ENCODE results near the gene SLC35E1.

The SLC35E1 gene

DNA sequence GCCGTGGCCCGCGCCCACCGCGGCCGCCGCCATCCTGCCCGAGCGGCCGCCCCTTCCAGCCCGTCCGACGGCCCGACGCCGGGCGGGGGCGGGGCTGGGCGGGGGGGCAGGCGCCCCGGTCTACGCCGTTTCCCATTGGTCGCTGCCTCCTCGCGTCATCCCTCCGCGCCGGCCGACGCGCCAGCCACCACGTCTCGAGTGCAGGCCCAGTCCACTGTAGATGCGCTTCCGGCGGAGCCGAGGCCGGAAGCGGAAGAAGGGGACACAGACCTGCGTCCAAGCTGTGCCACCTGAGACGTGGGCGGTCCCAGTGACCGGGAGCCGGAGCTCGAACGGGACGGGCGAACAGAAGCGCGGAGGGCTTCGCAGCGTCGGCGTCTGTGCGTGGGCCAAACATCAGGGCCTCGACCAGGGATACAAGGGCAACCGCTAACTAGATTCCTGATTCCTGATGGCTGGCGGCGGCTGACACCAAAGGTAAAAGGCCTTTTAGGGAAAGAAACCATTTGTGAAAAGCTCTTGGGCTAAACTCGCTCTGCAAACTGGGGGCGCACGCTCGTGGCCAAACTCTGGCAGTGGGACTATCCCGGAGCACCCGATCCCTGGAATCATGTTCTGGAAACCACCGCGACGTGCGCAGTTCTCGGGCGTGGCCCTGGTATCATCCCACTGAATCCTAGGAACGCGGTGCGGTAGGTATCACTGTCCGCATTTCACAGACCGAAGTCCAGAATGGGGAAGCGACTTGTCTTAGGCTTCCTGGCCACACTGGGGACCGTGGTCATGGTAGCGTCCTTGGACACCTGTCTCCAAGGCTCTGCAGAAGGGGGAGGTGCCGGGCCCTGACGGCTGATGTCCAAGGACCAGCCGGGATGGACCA is at the start of gene SLC35E1:
SLC35E1 (minus strand) TSS at position 84 of the 880 bp plus-strand sequence; CDS start at position 33, 51 bp downstream.
- peak; percentile 78 to 85 for DNase-seq (ENCODE audit: low read depth in 2 of 2)

DNA sequence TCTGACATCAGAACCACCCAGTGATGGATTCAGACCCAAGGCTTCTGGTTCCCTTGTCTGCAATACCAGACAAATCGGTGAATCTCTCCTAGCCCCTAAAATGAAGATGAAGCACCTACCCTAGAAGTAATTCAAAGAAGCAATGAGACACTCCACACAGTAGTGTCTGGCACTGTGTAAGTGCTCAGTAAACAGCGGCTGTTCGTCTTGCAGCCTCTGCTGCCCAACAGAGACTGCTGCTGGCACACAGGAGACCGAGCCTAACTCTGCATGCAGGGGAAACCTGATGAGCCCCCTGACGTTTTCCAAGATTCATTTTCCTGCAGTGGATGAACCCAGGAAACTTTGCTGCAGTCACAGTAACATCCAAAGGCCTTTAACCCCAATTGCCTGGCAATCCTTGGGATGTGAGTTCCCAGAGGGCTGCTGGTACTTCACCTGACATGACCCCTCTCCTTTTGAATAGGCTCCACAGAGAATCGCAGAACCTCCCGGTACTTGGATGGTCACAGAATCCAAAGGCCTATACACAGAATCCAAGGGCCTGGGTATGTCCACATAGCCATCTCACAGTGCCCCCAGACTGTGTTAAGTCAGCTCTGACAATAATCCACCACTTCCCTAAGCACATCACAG is 49.1 kb upstream of the SLC35E1 start:
- DNase-seq (ENCODE audit: low read depth in 2 of 2), result no peak

GRCh38 chr19:16620584-16620983 is 48.4 kb upstream of the SLC35E1 start:
- DNase-seq (ENCODE audit: low read depth in 2 of 2), result no peak

- DNase-seq (ENCODE audit: low read depth in 2 of 2), result no peak
Measured at GRCh38 chr19:16620018-16620417, 47.8 kb upstream of the SLC35E1 start.

DNA sequence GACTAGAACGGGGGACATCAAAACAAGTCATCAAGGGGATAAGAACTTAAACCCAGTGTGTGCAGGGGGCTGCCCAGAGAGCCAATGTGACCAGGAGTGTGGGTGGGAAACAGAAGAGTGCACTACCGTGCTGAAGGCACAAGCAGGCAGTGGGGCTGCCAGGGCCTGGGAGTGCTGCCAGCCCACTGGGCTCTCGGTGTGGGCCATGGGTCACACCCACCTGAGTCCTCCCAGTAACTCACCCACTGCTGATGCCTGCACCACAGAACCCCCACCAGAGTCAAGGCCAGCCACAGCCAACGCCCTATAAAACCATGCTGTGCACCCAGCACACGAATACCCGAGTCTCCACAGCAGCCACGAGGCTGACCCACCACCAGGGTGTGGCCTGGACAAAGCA is 47.2 kb upstream of the SLC35E1 start:
- DNase-seq (ENCODE audit: low read depth in 2 of 2), result no peak

GRCh38 chr19:16618248-16618647 is 46.0 kb upstream of the SLC35E1 start:
- DNase-seq (ENCODE audit: low read depth in 2 of 2), result no peak

DNA sequence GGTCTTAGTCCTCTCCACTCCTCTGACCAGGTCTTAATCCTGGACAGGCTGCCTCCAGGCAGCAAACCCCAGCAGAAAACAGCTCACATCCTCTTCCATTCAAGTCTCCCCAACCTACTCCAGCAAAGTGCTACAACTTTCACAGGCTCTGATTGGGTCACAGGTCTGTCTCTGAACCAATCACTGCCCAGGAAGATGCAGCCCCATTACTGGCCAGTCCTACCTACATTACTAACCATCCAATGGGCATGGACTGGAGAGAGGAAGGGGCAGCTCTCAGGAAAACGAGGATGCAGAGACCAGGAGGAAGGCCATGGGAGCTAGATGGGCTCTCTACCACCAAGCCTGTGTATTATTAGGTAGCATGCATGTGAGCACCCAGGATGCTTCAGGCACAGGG is 43.6 kb upstream of the SLC35E1 start:
- DNase-seq (ENCODE audit: low read depth in 2 of 2), result no peak

DNA sequence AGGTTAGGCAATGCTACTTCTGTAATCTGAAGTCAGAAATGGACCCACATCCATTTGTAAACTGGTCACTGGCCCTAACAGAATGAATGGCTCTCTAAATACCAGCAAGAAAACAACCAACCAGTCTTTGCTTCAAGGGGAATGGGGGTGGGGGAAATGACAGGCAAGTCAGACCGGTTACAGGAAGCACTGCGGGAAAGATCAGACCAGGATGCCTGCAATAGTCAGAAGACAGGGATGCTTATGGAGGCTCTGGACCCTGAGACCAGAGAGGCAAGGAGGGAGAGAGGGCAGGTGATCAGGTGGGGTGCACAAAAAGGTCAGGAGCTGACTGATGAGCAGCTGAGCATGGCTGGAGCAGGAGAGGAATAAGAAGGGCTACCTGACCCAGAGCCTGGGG is 42.7 kb upstream of the SLC35E1 start:
- DNase-seq (ENCODE audit: low read depth in 2 of 2), result no peak

DNA sequence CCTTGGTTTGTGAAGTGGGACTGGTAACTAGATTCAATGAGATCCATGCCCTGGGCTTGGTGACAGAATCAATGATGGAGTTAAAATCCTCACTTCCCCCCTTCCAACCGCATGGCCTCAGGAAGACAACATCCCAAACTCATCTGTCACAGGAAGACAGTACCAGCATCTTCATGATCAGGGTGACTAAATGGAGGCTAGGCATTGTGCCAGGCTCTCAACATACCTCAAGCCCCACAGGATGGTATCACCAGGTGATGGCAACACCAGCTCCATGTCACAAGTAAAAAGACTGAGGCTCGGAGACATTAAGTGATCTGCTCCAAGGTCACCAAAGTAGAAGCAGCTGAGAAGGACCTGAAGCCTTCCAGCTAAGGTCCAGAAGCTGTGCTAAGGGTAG is 41.6 kb upstream of the SLC35E1 start:
- no peak for DNase-seq (ENCODE audit: low read depth in 2 of 2)

- no peak for DNase-seq (ENCODE audit: low read depth in 2 of 2)
Measured at GRCh38 chr19:16612636-16613035, 40.4 kb upstream of the SLC35E1 start.

GRCh38 chr19:16611121-16611520 is 38.9 kb upstream of the SLC35E1 start:
- no peak for DNase-seq (ENCODE audit: low read depth in 2 of 2)

DNA sequence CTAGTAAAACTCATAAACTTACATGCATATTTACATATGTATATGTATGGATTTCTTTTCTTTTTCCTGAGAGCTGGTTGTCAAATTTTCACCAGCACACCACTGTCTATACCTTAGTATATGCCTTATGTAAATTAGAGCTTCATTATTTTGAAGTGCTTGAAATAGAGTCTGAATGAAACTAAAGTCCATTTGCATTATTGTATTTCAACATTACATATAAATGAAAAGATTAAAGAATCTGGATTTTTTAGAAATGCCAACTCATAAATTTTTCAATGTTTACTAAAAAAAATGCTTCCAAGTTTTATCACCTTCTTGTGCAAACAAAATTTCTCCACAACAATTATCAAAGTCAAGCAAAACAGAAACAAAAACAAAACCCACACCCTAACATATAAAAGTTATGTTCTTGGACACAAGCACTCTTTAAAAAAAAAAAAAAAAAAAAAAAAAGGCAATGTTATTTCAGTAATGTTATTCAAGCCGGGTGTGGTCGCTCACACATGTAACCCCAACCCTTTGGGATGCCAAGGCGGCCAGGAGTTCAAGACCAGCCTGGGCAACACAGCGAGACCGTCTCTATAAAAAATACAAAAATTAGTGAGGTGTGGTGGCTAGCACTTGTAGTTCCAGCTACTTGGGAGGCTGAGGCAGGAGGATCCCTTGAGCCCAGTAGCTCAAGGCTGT is 37.4 kb upstream of the SLC35E1 start:
- DNase-seq (ENCODE audit: low read depth in 2 of 2), result no peak

DNA sequence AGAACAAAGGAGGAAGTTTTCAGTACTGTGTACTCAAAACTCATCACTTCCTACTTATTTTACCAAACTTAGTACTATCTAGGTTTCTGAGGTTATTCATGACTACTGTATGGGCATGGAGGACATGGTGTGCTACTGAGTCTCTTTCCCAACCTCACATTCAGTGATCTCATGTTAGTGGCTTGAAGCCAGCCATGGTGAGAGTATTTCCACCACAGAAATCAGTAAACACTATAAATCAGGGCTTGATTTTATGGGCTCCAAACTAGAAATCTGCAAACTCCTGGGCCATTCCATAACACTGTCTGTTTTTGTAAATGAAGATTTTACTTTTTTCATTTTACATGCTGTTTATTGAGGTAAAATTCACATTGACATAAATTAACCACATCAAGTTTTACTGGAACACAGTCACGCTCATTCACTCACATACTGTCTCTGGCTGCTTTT is 36.1 kb upstream of the SLC35E1 start:
- DNase-seq (ENCODE audit: low read depth in 2 of 2), result no peak

DNA sequence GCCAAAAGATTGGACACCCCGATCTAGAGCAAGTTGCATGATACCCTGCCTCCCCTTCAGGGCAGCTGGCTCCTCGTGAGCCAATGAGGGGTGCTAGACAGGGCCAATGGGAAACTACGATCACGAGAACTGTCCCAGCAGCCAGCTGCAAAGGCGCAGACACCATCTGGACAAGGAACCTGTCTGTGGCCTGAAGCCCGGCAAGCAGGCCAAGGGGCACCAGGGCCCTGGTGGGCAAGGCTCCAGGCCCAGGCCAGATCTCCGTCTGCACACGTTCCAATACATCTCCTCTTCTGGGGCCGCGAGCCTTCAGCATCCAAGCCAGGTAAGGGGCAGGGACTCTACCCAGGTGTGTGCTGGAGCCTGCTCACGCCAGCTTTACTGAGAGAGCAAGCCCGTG is 35.6 kb upstream of the SLC35E1 start:
- no peak for DNase-seq (ENCODE audit: low read depth in 2 of 2)

GRCh38 chr19:16605553-16605994 is 33.4 kb upstream of the SLC35E1 start:
- DNase-seq (ENCODE audit: low read depth in 2 of 2), result no peak

DNA sequence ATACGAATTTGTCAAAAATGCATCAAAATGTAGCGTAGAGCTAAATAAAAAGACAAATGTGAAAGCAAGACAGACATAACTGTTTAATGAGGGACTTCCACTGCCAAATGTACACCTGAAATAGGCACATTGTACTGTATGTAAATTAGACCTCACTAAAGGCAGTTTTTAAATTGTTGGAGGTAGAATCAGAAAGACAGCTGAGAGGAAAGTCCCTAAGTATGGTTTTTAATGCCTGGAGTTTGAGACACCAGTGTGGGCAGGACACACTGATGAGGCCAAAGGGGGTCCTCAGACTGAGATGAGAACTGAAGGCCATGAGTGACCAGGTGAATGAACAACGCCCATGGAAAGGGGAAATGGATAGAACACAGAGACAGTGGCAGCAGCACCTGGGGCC is 32.9 kb upstream of the SLC35E1 start:
- DNase-seq (ENCODE audit: low read depth in 2 of 2), result no peak

DNA sequence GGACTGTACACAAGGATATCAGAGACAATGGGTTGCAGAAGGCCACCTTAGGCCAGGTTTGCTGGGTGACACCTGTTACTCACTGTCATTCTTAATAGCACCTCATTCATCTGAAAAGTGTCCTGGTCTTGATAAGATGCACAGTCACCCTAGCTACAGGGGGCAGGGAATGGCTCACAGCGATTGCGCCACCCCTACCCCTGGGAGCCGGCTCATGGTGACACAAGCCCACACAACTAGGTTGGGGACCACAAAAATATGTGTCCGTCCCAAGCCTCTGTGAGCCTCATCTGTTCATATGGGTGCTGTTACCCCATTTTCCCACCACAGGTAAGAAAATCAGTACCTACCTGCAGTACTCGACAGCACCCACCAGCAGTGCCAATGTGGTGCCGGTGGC is 32.4 kb upstream of the SLC35E1 start:
- no peak for DNase-seq (ENCODE audit: low read depth in 2 of 2)

DNA sequence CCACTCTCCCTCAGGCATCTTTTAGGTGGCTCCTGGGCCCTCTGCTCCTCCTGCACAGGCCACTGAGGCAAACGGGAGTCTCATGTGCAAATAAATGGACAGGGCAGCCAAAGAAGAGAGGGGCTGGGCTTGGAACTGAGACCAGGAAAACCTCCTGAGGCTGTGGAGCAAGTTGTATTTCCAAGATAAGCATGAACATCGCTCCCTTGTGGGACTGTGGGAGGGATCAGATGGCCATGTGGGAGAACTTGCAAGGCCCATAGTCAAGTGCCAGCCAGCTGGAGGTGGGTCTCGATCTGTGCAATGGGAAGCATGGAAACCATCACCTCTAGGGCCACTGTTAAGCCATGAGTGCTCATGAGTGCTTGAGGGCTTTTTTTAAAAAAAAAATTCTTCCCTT is 30.9 kb upstream of the SLC35E1 start:
- no peak for DNase-seq (ENCODE audit: low read depth in 2 of 2)

GRCh38 chr19:16601378-16602052 is 29.3 kb upstream of the SLC35E1 start:
- no peak for DNase-seq (ENCODE audit: low read depth in 2 of 2)

DNA sequence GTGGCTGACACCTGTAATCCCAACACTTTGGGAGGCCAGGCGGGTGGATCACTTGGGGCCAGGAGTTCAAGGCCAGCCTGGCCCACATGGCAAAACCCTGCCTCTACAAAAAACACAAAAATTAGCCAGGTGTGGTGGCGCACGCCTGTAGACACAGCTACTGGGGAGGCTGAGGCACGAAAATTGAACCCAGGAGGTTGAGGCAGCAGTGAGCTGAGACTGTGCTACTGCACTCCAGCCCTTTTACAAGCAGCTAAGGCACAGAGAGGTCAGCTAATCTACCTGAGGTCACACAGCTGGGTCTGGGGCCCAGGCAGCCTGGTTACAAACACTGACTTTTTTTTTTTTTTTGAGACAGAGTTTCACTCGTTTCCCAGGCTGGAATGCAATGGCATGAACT is 28.6 kb upstream of the SLC35E1 start:
- DNase-seq (ENCODE audit: low read depth in 2 of 2), result no peak

DNA sequence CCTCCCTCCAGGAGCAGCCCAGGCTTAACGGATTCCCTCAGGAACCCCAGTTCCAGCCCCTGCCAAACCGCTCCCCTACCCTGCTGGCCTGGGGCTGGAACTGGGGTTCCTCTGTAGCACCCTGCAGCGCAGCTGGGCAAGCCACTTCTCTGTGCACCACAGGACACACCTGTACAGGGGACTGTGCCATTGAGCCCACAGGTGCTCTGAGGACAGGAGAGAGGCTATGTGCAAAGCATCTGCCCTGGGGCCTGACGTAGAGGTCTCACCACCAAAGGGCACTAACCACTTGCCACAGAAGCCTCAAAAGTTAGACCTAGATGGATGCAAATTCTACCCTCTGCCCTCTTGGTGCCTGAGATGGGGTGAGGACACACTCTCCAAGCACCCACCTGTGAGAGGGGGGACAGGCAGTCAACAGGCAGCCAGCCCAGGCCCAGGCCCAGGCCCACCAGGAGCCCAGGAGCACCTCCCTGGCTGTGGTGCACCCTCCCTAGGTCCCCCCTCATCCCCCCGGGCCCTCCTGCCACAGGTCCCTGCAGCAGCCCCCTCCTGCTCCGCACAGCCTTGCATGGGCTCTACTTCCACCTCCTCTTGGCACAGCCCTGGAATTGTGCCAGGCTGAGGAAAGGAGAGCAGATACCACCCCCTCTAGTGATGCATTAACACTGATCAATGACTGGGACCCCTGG is 27.6 kb upstream of the SLC35E1 start:
- no peak for DNase-seq (ENCODE audit: low read depth in 2 of 2)
